ENCODE data around the gene PPM1F. TPM values are rescaled to one million over a fixed set of nuclear protein-coding genes. Genes with fewer than 3 reads are reported as not detected.

The PPM1F gene
- total RNA-seq, 2 donors from 2014 or later, result 16.8 to 17.5 TPM

GRCh38 chr22:21938906-21939305, 13.7 kb downstream of the PPM1F start:
- peak overlapping the region in 1 of 2 donors; percentile 94 for H3K27ac Mint-ChIP-seq
- ATAC-seq, result no peak
- H3K9me3 Mint-ChIP-seq, result no peaks in the 10 kb centered on the region
- no peaks in the 10 kb centered on the region for H3K36me3 Mint-ChIP-seq
- no peak for DNase-seq (ENCODE audit: low spot score in 2 of 2)

- no peaks in the 10 kb centered on the region for H3K9me3 Mint-ChIP-seq
- H3K27ac Mint-ChIP-seq, result peak overlapping the region; percentile 85 to 94
- DNase-seq (ENCODE audit: low spot score in 2 of 2) (peak; percentile 90 to 96), ATAC-seq (peak; percentile 91 to 97)
- no peaks in the 10 kb centered on the region for H3K36me3 Mint-ChIP-seq
Observed at GRCh38 chr22:21938071-21938822, 14.4 kb downstream of the PPM1F start.

- H3K9me3 Mint-ChIP-seq, result no peaks in the 10 kb centered on the region
- peak in 1 of 2 donors; percentile 2 for ATAC-seq
- peak overlapping the region in 1 of 2 donors; percentile 94 for H3K27ac Mint-ChIP-seq
- H3K36me3 Mint-ChIP-seq, result no peaks in the 10 kb centered on the region
- no peak for DNase-seq (ENCODE audit: low spot score in 2 of 2)
Observed at GRCh38 chr22:21937821-21938070, 14.9 kb downstream of the PPM1F start.

GRCh38 chr22:21937041-21937820, 15.4 kb downstream of the PPM1F start:
- Mint-ChIP-seq H3K27ac (peak overlapping the region; percentile 68 to 94), H3K36me3 (no peaks in the 10 kb centered on the region), H3K9me3 (no peaks in the 10 kb centered on the region)

GRCh38 chr22:21936151-21936775, 16.4 kb downstream of the PPM1F start:
- H3K36me3 Mint-ChIP-seq, result no peaks in the 10 kb centered on the region
- peak overlapping the region in 1 of 2 donors; percentile 68 for H3K27ac Mint-ChIP-seq
- no peaks in the 10 kb centered on the region for H3K9me3 Mint-ChIP-seq
- ATAC-seq (no peak), DNase-seq (ENCODE audit: low spot score in 2 of 2) (no peak)

More at GRCh38 chr22:21937041-21937820, 15.4 kb downstream of the PPM1F start:
- ATAC-seq, result peak in 1 of 2 donors; percentile 4
- no peak for DNase-seq (ENCODE audit: low spot score in 2 of 2)

GRCh38 chr22:21933910-21934309, 18.7 kb downstream of the PPM1F start:
- no peaks in the 10 kb centered on the region for H3K36me3 Mint-ChIP-seq
- H3K27ac Mint-ChIP-seq, result no peak overlapping the region
- no peak for ATAC-seq
- H3K9me3 Mint-ChIP-seq, result no peaks in the 10 kb centered on the region
- no peak for DNase-seq (ENCODE audit: low spot score in 2 of 2)

GRCh38 chr22:21933413-21933812, 19.2 kb downstream of the PPM1F start:
- DNase-seq (ENCODE audit: low spot score in 2 of 2), result no peak
- no peaks in the 10 kb centered on the region for H3K9me3 Mint-ChIP-seq
- H3K36me3 Mint-ChIP-seq, result no peaks in the 10 kb centered on the region
- no peak for ATAC-seq
- no peak overlapping the region for H3K27ac Mint-ChIP-seq

GRCh38 chr22:21932347-21932746, 20.3 kb downstream of the PPM1F start:
- H3K36me3 Mint-ChIP-seq, result no peaks in the 10 kb centered on the region
- DNase-seq (ENCODE audit: low spot score in 2 of 2) (no peak), ATAC-seq (no peak)
- H3K27ac Mint-ChIP-seq, result no peak overlapping the region
- no peaks in the 10 kb centered on the region for H3K9me3 Mint-ChIP-seq

- H3K36me3 Mint-ChIP-seq, result no peaks in the 10 kb centered on the region
- H3K27ac Mint-ChIP-seq, result no peak overlapping the region
- ATAC-seq (no peak), DNase-seq (ENCODE audit: low spot score in 2 of 2) (no peak)
- no peaks in the 10 kb centered on the region for H3K9me3 Mint-ChIP-seq
Observed at GRCh38 chr22:21931056-21931455, 21.6 kb downstream of the PPM1F start.

GRCh38 chr22:21929253-21929652, 23.4 kb downstream of the PPM1F start:
- no peaks in the 10 kb centered on the region for H3K36me3 Mint-ChIP-seq
- no peak for ATAC-seq
- no peak overlapping the region for H3K27ac Mint-ChIP-seq
- no peak for DNase-seq (ENCODE audit: low spot score in 2 of 2)
- no peaks in the 10 kb centered on the region for H3K9me3 Mint-ChIP-seq

- ATAC-seq, result no peak
- peak overlapping the region in 1 of 2 donors; percentile 59 for H3K27ac Mint-ChIP-seq
- no peaks in the 10 kb centered on the region for H3K9me3 Mint-ChIP-seq
- no peak for DNase-seq (ENCODE audit: low spot score in 2 of 2)
- H3K36me3 Mint-ChIP-seq, result no peaks in the 10 kb centered on the region
Observed at GRCh38 chr22:21928048-21928447, 24.6 kb downstream of the PPM1F start.

- Mint-ChIP-seq H3K9me3 (no peaks in the 10 kb centered on the region), H3K36me3 (no peaks in the 10 kb centered on the region), H3K27ac (peak overlapping the region in 1 of 2 donors; percentile 65)
- ATAC-seq, result no peak
- peak in 1 of 2 donors; percentile 46 for DNase-seq (ENCODE audit: low spot score in 2 of 2)
Observed at GRCh38 chr22:21927174-21927823, 25.3 kb downstream of the PPM1F start.

GRCh38 chr22:21926728-21927127, 25.9 kb downstream of the PPM1F start:
- Mint-ChIP-seq H3K36me3 (no peaks in the 10 kb centered on the region), H3K27ac (peak overlapping the region in 1 of 2 donors; percentile 65), H3K9me3 (no peaks in the 10 kb centered on the region)
- ATAC-seq (no peak), DNase-seq (ENCODE audit: low spot score in 2 of 2) (peak in 1 of 2 donors; percentile 53)

- DNase-seq (ENCODE audit: low spot score in 2 of 2) (no peak), ATAC-seq (no peak)
- Mint-ChIP-seq H3K27ac (no peak overlapping the region), H3K36me3 (no peaks in the 10 kb centered on the region), H3K9me3 (no peaks in the 10 kb centered on the region)
Observed at GRCh38 chr22:21923163-21923561, 29.5 kb downstream of the PPM1F start.

GRCh38 chr22:21922370-21923162, 30.1 kb downstream of the PPM1F start:
- H3K27ac Mint-ChIP-seq, result no peak overlapping the region
- no peak for DNase-seq (ENCODE audit: low spot score in 2 of 2)
- no peak for ATAC-seq
- H3K36me3 Mint-ChIP-seq, result no peaks in the 10 kb centered on the region
- H3K9me3 Mint-ChIP-seq, result no peaks in the 10 kb centered on the region

- H3K9me3 Mint-ChIP-seq, result no peaks in the 10 kb centered on the region
- DNase-seq (ENCODE audit: low spot score in 2 of 2) (no peak), ATAC-seq (no peak)
- no peak overlapping the region for H3K27ac Mint-ChIP-seq
- no peaks in the 10 kb centered on the region for H3K36me3 Mint-ChIP-seq
Observed at GRCh38 chr22:21921729-21922128, 30.9 kb downstream of the PPM1F start.
